ENCODE measurements around the gene GIT2.

The GIT2 gene

GRCh38 chr12:110002676-110003515 lies 6.7 kb upstream of the GIT2 start:
- CTCF ChIA-PET: interaction anchor here (0.7 kb wide), 1 partner anchor 283 kb away, joined by 4 read pairs; no protein-coding TSS in a partner anchor
- Histone ChIP-seq H3K4me3 (ENCODE audit: low read depth, low read length) (no peak overlapping the region), H3K4me1 (ENCODE audit: control insufficient read depth, insufficient read depth, low read length) (no peaks in the 10 kb centered on the region), H3K27ac (ENCODE audit: extremely low read depth, low read depth, low read length) (no peak overlapping the region), H3K9me3 (ENCODE audit: control insufficient read depth, insufficient read depth, low read depth, low read length) (no peaks in the 10 kb centered on the region), H3K36me3 (ENCODE audit: control insufficient read depth in 2 of 2, insufficient read depth in 1 of 2, low read length in 2 of 2) (peaks cover 0 to 10% of the 10 kb centered on the region in 2 experiments; a peak in 1 of 3 replicates)
- TF ChIP-seq GLIS2 (tag by site-specific recombination; IDR thresholded peaks at IDR 0.05) (0 out of 2 replicates have a peak, but pooled peaks have one; percentile 19), ZEB2 (tag by site-specific recombination; IDR thresholded peaks at IDR 0.05) (no peak)
- POLR2A ChIA-PET: no interaction called here

DNA sequence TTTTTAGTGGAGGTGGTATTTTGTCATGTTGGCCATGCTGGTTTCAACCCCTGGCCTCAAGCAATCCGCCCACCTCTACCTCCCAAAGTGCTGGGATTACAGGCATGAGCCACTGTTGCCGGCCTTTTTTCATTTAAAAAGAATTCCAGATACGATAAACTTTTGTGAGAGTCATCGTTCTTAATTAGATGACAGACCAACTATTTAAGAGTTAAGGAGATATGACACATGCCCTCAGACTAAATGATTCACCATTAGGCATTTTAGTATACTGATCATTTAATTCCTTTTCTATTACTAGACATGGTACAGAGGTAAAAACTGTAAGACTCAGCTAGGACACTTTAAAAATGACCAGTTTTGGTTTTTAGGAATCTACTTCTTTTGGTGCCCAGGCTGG lies 5.4 kb upstream of the GIT2 start:
- H3K36me3 ChIP-seq (ENCODE audit: control insufficient read depth in 2 of 2, insufficient read depth in 1 of 2, low read length in 2 of 2): peaks cover 0 to 10% of the 10 kb centered on the region in 2 experiments; a peak in 1 of 3 replicates
- H3K9me3 ChIP-seq (ENCODE audit: control insufficient read depth, insufficient read depth, low read depth, low read length): no peaks in the 10 kb centered on the region
- POLR2A ChIA-PET: no interaction called here
- CTCF ChIA-PET: interaction anchor here (0.6 kb wide), 1 partner anchor 877 kb away, joined by 3 read pairs; no protein-coding TSS in a partner anchor
- TF ChIP-seq ZFHX2 (tag by site-specific recombination; conservative IDR thresholded peaks at IDR 0.05) (peak; percentile 45), ZNF837 (tag by site-specific recombination; IDR thresholded peaks at IDR 0.05) (no peak), EGR2 (tag by site-specific recombination; IDR thresholded peaks at IDR 0.05; ENCODE audit: low read depth) (0 out of 2 replicates have a peak, but pooled peaks have one; percentile 36)
- no peak overlapping the region for H3K4me3 ChIP-seq (ENCODE audit: low read depth, low read length)
- no peak overlapping the region for H3K27ac ChIP-seq (ENCODE audit: extremely low read depth, low read depth, low read length)
- no peaks in the 10 kb centered on the region for H3K4me1 ChIP-seq (ENCODE audit: control insufficient read depth, insufficient read depth, low read length)

DNA sequence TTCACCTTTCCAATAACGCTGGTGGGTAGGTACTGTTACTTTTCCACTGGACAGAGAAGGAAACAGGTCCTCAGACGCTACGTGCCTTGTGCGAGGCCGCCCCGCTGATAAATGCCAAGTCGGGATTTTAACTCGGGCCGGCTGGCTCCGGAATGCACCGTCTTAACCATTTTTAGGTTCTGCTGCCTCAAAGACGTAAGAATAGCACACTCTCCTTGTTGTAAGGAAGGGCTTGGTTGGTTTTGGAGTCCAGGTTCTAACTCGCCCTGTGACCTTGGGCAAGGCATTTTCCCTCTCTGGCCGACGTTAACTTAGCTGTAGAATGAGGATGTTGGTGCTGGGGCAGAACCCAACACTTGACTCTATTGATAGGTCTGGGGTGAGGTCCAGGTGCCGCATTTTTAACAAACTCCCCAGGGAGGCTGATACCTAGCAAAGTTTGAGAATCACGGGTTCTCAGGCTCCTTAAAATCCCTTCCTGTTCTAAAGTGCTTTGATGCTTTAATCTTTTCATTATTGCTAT lies 3.9 kb upstream of the GIT2 start:
- POLR2A ChIA-PET: interaction anchor here (1.3 to 1.8 kb wide), 2 partner anchors 24 to 68 kb away, joined by 4 to 8 read pairs; no protein-coding TSS in a partner anchor
- CTCF ChIA-PET: interaction anchor here (0.6 kb wide), 1 partner anchor 446 kb away, joined by 3 read pairs; no protein-coding TSS in a partner anchor
- no peak for TF ChIP-seq MZF1 (tag by site-specific recombination; IDR thresholded peaks at IDR 0.05; ENCODE audit: borderline replicate concordance)
- no peak for TF ChIP-seq KLF8 (tag by site-specific recombination; IDR thresholded peaks at IDR 0.05)
- no peak for TF ChIP-seq TRIM28 (IDR thresholded peaks at IDR 0.05; ENCODE audit: borderline replicate concordance, low read length)
- no peak for TF ChIP-seq ZNF362 (tag by site-specific recombination; IDR thresholded peaks at IDR 0.05)
- TF ChIP-seq ZBTB20 (tag by site-specific recombination; IDR thresholded peaks at IDR 0.05): 0 out of 2 replicates have a peak, but pooled peaks have one; percentile 11
- no peak for TF ChIP-seq GLI4 (tag by site-specific recombination; IDR thresholded peaks at IDR 0.05)
- no peak for TF ChIP-seq ZNF645 (tag by site-specific recombination; IDR thresholded peaks at IDR 0.05)
- TF ChIP-seq, protein P1, sequence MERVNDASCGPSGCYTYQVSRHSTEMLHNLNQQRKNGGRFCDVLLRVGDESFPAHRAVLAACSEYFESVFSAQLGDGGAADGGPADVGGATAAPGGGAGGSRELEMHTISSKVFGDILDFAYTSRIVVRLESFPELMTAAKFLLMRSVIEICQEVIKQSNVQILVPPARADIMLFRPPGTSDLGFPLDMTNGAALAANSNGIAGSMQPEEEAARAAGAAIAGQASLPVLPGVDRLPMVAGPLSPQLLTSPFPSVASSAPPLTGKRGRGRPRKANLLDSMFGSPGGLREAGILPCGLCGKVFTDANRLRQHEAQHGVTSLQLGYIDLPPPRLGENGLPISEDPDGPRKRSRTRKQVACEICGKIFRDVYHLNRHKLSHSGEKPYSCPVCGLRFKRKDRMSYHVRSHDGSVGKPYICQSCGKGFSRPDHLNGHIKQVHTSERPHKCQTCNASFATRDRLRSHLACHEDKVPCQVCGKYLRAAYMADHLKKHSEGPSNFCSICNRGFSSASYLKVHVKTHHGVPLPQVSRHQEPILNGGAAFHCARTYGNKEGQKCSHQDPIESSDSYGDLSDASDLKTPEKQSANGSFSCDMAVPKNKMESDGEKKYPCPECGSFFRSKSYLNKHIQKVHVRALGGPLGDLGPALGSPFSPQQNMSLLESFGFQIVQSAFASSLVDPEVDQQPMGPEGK (tag by site-specific recombination; IDR thresholded peaks at IDR 0.05): no peak
- TF ChIP-seq ZNF280D (tag by site-specific recombination; IDR thresholded peaks at IDR 0.05): no peak
- no peak for TF ChIP-seq ZNF324 (tag by site-specific recombination; IDR thresholded peaks at IDR 0.05)
- no peak for TF ChIP-seq ZNF169 (tag by site-specific recombination; IDR thresholded peaks at IDR 0.05)
- TF ChIP-seq, protein P2, sequence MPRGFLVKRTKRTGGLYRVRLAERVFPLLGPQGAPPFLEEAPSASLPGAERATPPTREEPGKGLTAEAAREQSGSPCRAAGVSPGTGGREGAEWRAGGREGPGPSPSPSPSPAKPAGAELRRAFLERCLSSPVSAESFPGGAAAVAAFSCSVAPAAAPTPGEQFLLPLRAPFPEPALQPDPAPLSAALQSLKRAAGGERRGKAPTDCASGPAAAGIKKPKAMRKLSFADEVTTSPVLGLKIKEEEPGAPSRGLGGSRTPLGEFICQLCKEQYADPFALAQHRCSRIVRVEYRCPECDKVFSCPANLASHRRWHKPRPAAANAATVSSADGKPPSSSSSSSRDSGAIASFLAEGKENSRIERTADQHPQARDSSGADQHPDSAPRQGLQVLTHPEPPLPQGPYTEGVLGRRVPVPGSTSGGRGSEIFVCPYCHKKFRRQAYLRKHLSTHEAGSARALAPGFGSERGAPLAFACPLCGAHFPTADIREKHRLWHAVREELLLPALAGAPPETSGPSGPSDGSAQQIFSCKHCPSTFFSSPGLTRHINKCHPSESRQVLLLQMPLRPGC (tag by site-specific recombination; IDR thresholded peaks at IDR 0.05): no peak
- peak; percentile 33 for TF ChIP-seq ZNF335 (tag by site-specific recombination; conservative IDR thresholded peaks at IDR 0.05)
- TF ChIP-seq EGR2 (tag by site-specific recombination; IDR thresholded peaks at IDR 0.05; ENCODE audit: low read depth): no peak

More for the DNA sequence above, 3.9 kb upstream of the GIT2 start:
- Histone ChIP-seq H3K9me3 (ENCODE audit: control insufficient read depth, insufficient read depth, low read depth, low read length) (no peaks in the 10 kb centered on the region), H3K27ac (ENCODE audit: extremely low read depth, low read depth, low read length) (no peak overlapping the region), H3K4me3 (ENCODE audit: low read depth, low read length) (peak overlapping the region; percentile 73), H3K4me1 (ENCODE audit: control insufficient read depth, insufficient read depth, low read length) (no peaks in the 10 kb centered on the region), H3K36me3 (ENCODE audit: control insufficient read depth in 2 of 2, insufficient read depth in 1 of 2, low read length in 2 of 2) (peaks cover 0 to 10% of the 10 kb centered on the region in 2 experiments; a peak in 1 of 3 replicates)
